SK-N-MC (cell line): Measurements from ENCODE around the gene BAK1.

Experiments used
- EZH2 ChIP-seq: fragments of 200-600 bp; sonication (generic); IDR thresholded peaks from one replicate; pipeline ENCODE4 v1.6.1; 2017; ENCODE audit warnings: antibody characterized with exemption
- FOXP2 ChIP-seq: optimal IDR thresholded peaks from 2 replicates; pipeline ENCODE3; 2011; ENCODE audit warnings: mild to moderate bottlenecking, moderate library complexity; ENCODE audit not compliant: insufficient read depth; ENCODE audit errors: extremely low read length, control extremely low read depth
- POLR2AphosphoS5 ChIP-seq: IDR thresholded peaks from 2 replicates; pipeline ENCODE4 v1.6.1; 2012; ENCODE audit warnings: mild to moderate bottlenecking, low read depth, low read length, borderline replicate concordance

DNA sequence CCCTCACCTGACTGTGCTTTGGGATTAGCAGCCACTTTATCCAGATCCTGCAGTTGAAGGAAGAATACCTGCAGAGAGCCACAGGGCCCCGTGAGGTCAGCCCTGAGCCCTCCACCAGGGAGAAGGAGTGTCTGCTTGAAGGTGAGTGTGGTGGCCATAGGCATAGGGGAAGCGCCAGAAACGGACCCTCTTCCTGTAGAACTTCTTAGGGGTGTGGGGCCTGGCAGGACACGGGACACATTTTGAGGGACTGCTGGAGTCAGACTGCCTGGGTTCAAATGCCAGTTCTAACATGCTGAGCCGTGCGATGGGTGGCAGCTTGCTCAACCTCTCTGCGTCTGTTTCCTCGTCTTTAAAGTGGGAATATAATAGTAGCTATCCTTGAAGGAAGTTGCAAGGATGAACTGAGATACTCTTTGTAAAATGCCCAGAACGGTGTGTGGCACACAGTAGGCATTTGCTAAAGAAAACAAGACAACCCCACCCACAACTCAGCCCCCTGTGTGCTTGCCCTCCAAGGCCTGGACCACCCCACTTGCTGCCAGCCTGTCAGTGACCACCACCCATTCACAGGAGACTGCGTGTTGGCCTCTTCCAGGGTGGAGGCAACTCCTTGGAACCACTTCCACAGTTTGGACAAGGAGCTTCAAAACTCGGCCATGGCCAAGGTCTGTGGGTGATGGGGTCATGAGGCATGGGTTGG is 4.8 kb upstream of the BAK1 start:
- TF ChIP-seq POLR2AphosphoS5: no peak
- no peak for TF ChIP-seq EZH2
- no peak for TF ChIP-seq FOXP2
